ENCODE measurements around the gene PTGR3. TPM values are rescaled to one million over a fixed set of nuclear protein-coding genes. Genes with fewer than 3 reads are reported as not detected.
A peak's percentile ranks its signal among the peaks of the same experiment; 100 is the strongest.

Gene PTGR3
- total and polyA plus RNA-seq, 4 donors, result 6.8 to 18.7 (median 11.4) TPM

GRCh38 chr18:75170022-75170789 lies 38.7 kb downstream of the PTGR3 start:
- WGBS, result 94% methylated on average over 34 of the region's 34 CpGs
- no peaks in the 10 kb centered on the region for H3K4me1 ChIP-seq (ENCODE audit: control insufficient read depth in 4 of 4, insufficient read depth in 4 of 4, low read length in 3 of 4)
- H3K27ac ChIP-seq (ENCODE audit: low read depth in 1 of 2, low read length in 2 of 2), result no peak overlapping the region
- TF ChIP-seq RAD21 (IDR thresholded peaks at IDR 0.05) (peak in 1 of 2 donors; percentile 25), HNF4A (conservative IDR thresholded peaks at IDR 0.05) (no peak)
- no peaks in the 10 kb centered on the region for H3K27me3 ChIP-seq (ENCODE audit: control insufficient read depth in 4 of 4, insufficient read depth in 4 of 4, low read length in 3 of 4)
- H3K9me3 ChIP-seq (ENCODE audit: control insufficient read depth in 4 of 4, low read length in 3 of 4), result no peaks in the 10 kb centered on the region
- H3K4me3 ChIP-seq (ENCODE audit: low read depth in 1 of 3, low read length in 3 of 3), result no peak overlapping the region
- no peak for DNase-seq (ENCODE audit: low spot score)
- no peaks in the 10 kb centered on the region for H3K36me3 ChIP-seq (ENCODE audit: control insufficient read depth in 4 of 4, insufficient read depth in 3 of 4, low read depth in 1 of 4, low read length in 3 of 4)
- H3K9ac ChIP-seq (ENCODE audit: low read depth in 1 of 2, low read length in 2 of 2), result no peak overlapping the region

DNA sequence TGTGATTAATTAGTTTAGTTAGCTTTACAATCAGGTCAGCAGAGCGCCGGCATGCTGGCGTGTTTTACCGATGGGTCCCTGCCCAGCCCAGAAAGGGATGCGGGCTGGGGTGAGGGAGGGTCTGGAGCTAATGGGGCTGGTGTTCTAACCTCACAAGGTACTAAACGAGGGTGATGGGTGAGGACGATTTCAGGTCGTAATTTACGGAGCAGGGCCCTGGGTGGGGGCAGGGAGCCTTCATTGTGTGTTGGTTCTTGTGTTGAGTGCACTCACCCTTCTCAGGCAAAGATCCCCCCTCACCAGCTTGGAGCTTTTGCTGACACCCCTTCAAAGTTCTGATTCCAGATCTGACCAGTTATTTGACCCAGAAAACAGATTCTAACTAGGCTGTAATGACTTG lies 39.5 kb downstream of the PTGR3 start:
- no peak overlapping the region for H3K4me3 ChIP-seq (ENCODE audit: low read depth in 1 of 3, low read length in 3 of 3)
- H3K9me3 ChIP-seq (ENCODE audit: control insufficient read depth in 4 of 4, low read length in 3 of 4), result no peaks in the 10 kb centered on the region
- no peak overlapping the region for H3K9ac ChIP-seq (ENCODE audit: low read depth in 1 of 2, low read length in 2 of 2)
- H3K4me1 ChIP-seq (ENCODE audit: control insufficient read depth in 4 of 4, insufficient read depth in 4 of 4, low read length in 3 of 4), result no peaks in the 10 kb centered on the region
- TF ChIP-seq REST (IDR thresholded peaks at IDR 0.05) (no peak), TAF1 (conservative IDR thresholded peaks at IDR 0.05) (no peak), MAX (IDR thresholded peaks at IDR 0.05) (no peak), SP1 (IDR thresholded peaks at IDR 0.05) (no peak), HNF4A (conservative IDR thresholded peaks at IDR 0.05) (no peak), NR2F2 (IDR thresholded peaks at IDR 0.05) (no peak), EGR1 (IDR thresholded peaks at IDR 0.05; ENCODE audit: low read depth in 2 of 2) (no peak), FOXA2 (IDR thresholded peaks at IDR 0.05) (no peak), GABPA (IDR thresholded peaks at IDR 0.05 in 1 of 2, conservative IDR thresholded peaks at IDR 0.05 in 1 of 2) (no peak), RXRA (IDR thresholded peaks at IDR 0.05) (no peak), YY1 (IDR thresholded peaks at IDR 0.05) (no peak)
- TF ChIP-seq, protein P1, sequence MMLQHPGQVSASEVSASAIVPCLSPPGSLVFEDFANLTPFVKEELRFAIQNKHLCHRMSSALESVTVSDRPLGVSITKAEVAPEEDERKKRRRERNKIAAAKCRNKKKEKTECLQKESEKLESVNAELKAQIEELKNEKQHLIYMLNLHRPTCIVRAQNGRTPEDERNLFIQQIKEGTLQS (IDR thresholded peaks at IDR 0.05), result no peak
- H3K36me3 ChIP-seq (ENCODE audit: control insufficient read depth in 4 of 4, insufficient read depth in 3 of 4, low read depth in 1 of 4, low read length in 3 of 4), result no peaks in the 10 kb centered on the region
- H3K27me3 ChIP-seq (ENCODE audit: control insufficient read depth in 4 of 4, insufficient read depth in 4 of 4, low read length in 3 of 4), result no peaks in the 10 kb centered on the region
- no peak overlapping the region for H3K27ac ChIP-seq (ENCODE audit: low read depth in 1 of 2, low read length in 2 of 2)
- WGBS, result 83% methylated on average over 9 of the region's 9 CpGs
- DNase-seq (ENCODE audit: low spot score), result no peak

- 79% methylated on average over 7 of the region's 7 CpGs for WGBS
- no peaks in the 10 kb centered on the region for H3K9me3 ChIP-seq (ENCODE audit: control insufficient read depth in 4 of 4, low read length in 3 of 4)
- DNase-seq (ENCODE audit: low spot score), result no peak
- H3K9ac ChIP-seq (ENCODE audit: low read depth in 1 of 2, low read length in 2 of 2), result no peak overlapping the region
- no peak for TF ChIP-seq MAX (IDR thresholded peaks at IDR 0.05)
- TF ChIP-seq, protein P1 (IDR thresholded peaks at IDR 0.05), result no peak
- no peak for TF ChIP-seq FOXA1 (IDR thresholded peaks at IDR 0.05)
- no peak for TF ChIP-seq JUND (IDR thresholded peaks at IDR 0.05)
- no peak for TF ChIP-seq HNF4A (conservative IDR thresholded peaks at IDR 0.05)
- TF ChIP-seq CTCF (IDR thresholded peaks at IDR 0.05; ENCODE audit: low read depth, low read length, missing input control), result no peak
- no peak for TF ChIP-seq YY1 (IDR thresholded peaks at IDR 0.05)
- no peak for TF ChIP-seq NR2F2 (IDR thresholded peaks at IDR 0.05)
- no peak for TF ChIP-seq RAD21 (IDR thresholded peaks at IDR 0.05)
- no peaks in the 10 kb centered on the region for H3K4me1 ChIP-seq (ENCODE audit: control insufficient read depth in 4 of 4, insufficient read depth in 4 of 4, low read length in 3 of 4)
- H3K27ac ChIP-seq (ENCODE audit: low read depth in 1 of 2, low read length in 2 of 2), result no peak overlapping the region
- H3K4me3 ChIP-seq (ENCODE audit: low read depth in 1 of 3, low read length in 3 of 3), result no peak overlapping the region
- H3K36me3 ChIP-seq (ENCODE audit: control insufficient read depth in 4 of 4, insufficient read depth in 3 of 4, low read depth in 1 of 4, low read length in 3 of 4), result no peaks in the 10 kb centered on the region
- no peaks in the 10 kb centered on the region for H3K27me3 ChIP-seq (ENCODE audit: control insufficient read depth in 4 of 4, insufficient read depth in 4 of 4, low read length in 3 of 4)
Measured at GRCh38 chr18:75168619-75169018, 40.3 kb downstream of the PTGR3 start.
